PFSK-1 (cell line): ENCODE data around the gene HOXB13.

Experiments
- FOXP2 ChIP-seq: optimal IDR thresholded peaks from 2 replicates; pipeline ENCODE3; 2011; ENCODE audit warnings: borderline replicate concordance, control low read depth, inconsistent platforms; ENCODE audit not compliant: insufficient read depth; ENCODE audit errors: extremely low read length, extremely low read depth
- POLR2AphosphoS5 ChIP-seq: IDR thresholded peaks from 2 replicates; pipeline ENCODE4 v1.6.1; 2012; ENCODE audit warnings: low read depth, mild to moderate bottlenecking, control low read depth, low read length, moderate library complexity
- REST ChIP-seq, 2 experiments: IDR thresholded peaks; 2 replicates each; pipeline versions ENCODE4 v1.6.1 to v1.8.0; 2011 to 2012; ENCODE audit warnings: low read depth in 2 of 2, low read length in 2 of 2, control low read depth in 1 of 2, inconsistent platforms in 1 of 2, mild to moderate bottlenecking in 1 of 2, moderate library complexity in 1 of 2; ENCODE audit not compliant: insufficient read depth in 1 of 2
- SIN3A ChIP-seq: IDR thresholded peaks from 2 replicates; pipeline ENCODE4 v1.6.1; 2012; ENCODE audit warnings: mild to moderate bottlenecking, low read length, moderate library complexity, borderline replicate concordance; ENCODE audit not compliant: insufficient read depth
- TAF1 ChIP-seq: IDR thresholded peaks from 2 replicates; pipeline ENCODE4 v1.6.1; 2012; ENCODE audit warnings: low read length, control low read depth, borderline replicate concordance; ENCODE audit not compliant: insufficient read depth

Gene HOXB13

GRCh38 chr17:48678141-48678971 lies 50.2 kb downstream of the HOXB13 start:
- TF ChIP-seq REST (IDR thresholded peaks at IDR 0.05; ENCODE audit: insufficient read depth in 1 of 2, low read depth in 2 of 2, low read length in 2 of 2) (no peak), TAF1 (no peak), POLR2AphosphoS5 (no peak), FOXP2 (no peak), SIN3A (no peak)

GRCh38 chr17:48676963-48677558 lies 51.5 kb downstream of the HOXB13 start:
- TF ChIP-seq REST (IDR thresholded peaks at IDR 0.05; ENCODE audit: insufficient read depth in 1 of 2, low read depth in 2 of 2, low read length in 2 of 2), result no peak
- no peak for TF ChIP-seq SIN3A
- no peak for TF ChIP-seq TAF1
- no peak for TF ChIP-seq FOXP2
- TF ChIP-seq POLR2AphosphoS5, result no peak
